ENCODE data around the gene ABO. TPM values are rescaled to one million over a fixed set of nuclear protein-coding genes. Genes with fewer than 3 reads are reported as not detected.
"Not testable (repeated sequence)": the region's sequence is repeated elsewhere in the genome, so short reads cannot be mapped to it uniquely, and the experiment has no call there.

ABO gene
- total and polyA plus RNA-seq, 8 donors, result 0.72 to 67.1 (median 4.1) TPM

DNA sequence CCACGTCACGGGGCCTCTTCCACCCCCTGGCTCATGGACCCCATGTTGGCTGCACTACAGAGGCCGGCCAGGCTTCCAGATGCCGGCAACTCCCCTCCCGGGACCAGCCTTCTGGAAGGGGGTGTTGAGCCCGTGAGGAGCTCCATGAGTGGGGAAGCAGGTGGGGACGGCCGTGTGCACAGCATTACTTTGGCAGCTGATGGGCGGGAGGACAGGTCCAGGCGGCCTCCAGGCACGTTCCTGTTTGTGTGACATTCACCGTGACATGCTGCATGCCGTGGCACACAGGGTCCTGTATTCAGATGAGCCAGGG, 29.1 kb upstream of the ABO start:
- H3K4me3 ChIP-seq, result no peak overlapping the region
- WGBS, 5 donors, result 72 to 80% (median 76%) methylated on average over 7 to 13 of the region's 13 CpGs
- intact Hi-C loops (cut with DNase I; ENCODE audit: low total_unique reads), result no loop called here
- H3K9me3 ChIP-seq, result no peaks in the 10 kb centered on the region
- H3K27me3 ChIP-seq, result peaks cover 0 to 45% (median 0%) of the 10 kb centered on the region in 3 donors
- TF ChIP-seq POLR2AphosphoS5 (IDR thresholded peaks at IDR 0.05), result no peak
- no peak for TF ChIP-seq POLR2A (IDR thresholded peaks at IDR 0.05)
- TF ChIP-seq, protein P1, sequence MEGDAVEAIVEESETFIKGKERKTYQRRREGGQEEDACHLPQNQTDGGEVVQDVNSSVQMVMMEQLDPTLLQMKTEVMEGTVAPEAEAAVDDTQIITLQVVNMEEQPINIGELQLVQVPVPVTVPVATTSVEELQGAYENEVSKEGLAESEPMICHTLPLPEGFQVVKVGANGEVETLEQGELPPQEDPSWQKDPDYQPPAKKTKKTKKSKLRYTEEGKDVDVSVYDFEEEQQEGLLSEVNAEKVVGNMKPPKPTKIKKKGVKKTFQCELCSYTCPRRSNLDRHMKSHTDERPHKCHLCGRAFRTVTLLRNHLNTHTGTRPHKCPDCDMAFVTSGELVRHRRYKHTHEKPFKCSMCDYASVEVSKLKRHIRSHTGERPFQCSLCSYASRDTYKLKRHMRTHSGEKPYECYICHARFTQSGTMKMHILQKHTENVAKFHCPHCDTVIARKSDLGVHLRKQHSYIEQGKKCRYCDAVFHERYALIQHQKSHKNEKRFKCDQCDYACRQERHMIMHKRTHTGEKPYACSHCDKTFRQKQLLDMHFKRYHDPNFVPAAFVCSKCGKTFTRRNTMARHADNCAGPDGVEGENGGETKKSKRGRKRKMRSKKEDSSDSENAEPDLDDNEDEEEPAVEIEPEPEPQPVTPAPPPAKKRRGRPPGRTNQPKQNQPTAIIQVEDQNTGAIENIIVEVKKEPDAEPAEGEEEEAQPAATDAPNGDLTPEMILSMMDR (IDR thresholded peaks at IDR 0.05), result no peak
- no peak for TF ChIP-seq EP300 (IDR thresholded peaks at IDR 0.05)
- DNase-seq, result peak in 1 of 2 donors; percentile 21
- H3K4me1 ChIP-seq, result no peaks in the 10 kb centered on the region
- H3K27ac ChIP-seq, result no peak overlapping the region
- H3K36me3 ChIP-seq, result no peaks in the 10 kb centered on the region

DNA sequence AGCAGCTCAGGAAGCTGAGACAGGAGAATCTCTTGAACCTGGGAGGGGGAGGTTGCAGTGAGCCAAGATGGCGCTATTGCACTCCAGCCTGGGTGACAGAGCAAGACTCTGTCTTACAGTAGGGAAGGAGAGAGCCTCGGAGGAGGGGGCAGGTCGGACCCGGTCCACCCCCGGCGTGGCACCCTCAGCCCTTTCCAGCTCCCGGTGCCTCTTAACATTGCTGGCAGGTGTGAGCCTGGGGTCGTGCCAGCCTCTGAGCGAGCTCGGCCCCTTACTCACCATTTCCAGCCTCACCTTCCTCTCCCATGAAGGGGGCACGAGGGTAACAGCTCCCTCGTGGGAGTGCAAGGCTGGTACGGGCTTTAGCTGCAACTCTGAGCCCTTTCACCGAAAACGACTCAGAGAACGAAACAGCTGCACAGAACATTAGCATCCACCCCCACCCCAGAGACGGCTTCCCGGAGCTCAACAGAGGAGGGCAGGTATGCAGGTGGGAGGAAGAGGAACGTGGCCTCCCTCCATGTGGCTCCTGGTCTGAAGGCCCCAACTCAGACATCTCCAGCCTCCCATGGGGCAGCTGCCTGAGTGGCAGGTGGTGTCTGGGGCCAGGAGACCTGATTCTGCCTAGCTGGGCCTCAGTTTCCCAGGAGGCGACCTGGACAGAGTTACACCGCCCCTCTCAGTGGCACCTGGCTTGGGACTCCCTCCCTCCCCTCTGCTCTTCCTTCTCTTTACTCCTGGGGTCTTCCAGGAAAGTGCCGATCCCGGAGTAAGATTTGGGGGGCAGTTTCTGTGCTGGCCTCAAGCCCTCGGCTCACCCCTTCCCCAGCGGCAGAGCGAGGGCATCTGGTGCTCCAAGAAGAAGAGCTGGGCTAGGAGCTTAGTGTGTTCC, 28.5 kb upstream of the ABO start:
- H3K4me1 ChIP-seq, result no peaks in the 10 kb centered on the region
- peak in 1 of 2 donors; percentile 14 for DNase-seq
- 74 to 82% (median 79%) methylated on average over 17 to 26 of the region's 26 CpGs for whole genome bisulfite sequencing, 5 donors
- no peaks in the 10 kb centered on the region for H3K36me3 ChIP-seq
- intact Hi-C loops (cut with DNase I; ENCODE audit: low total_unique reads), result no loop called here
- no peak for TF ChIP-seq POLR2A (IDR thresholded peaks at IDR 0.05)
- TF ChIP-seq, protein P1 (IDR thresholded peaks at IDR 0.05), result no peak
- TF ChIP-seq EP300 (IDR thresholded peaks at IDR 0.05), result no peak
- TF ChIP-seq POLR2AphosphoS5 (IDR thresholded peaks at IDR 0.05), result no peak
- peaks cover 0 to 49% (median 0%) of the 10 kb centered on the region in 3 donors for H3K27me3 ChIP-seq
- H3K9me3 ChIP-seq, result no peaks in the 10 kb centered on the region
- no peak overlapping the region for H3K27ac ChIP-seq
- no peak overlapping the region for H3K4me3 ChIP-seq

DNA sequence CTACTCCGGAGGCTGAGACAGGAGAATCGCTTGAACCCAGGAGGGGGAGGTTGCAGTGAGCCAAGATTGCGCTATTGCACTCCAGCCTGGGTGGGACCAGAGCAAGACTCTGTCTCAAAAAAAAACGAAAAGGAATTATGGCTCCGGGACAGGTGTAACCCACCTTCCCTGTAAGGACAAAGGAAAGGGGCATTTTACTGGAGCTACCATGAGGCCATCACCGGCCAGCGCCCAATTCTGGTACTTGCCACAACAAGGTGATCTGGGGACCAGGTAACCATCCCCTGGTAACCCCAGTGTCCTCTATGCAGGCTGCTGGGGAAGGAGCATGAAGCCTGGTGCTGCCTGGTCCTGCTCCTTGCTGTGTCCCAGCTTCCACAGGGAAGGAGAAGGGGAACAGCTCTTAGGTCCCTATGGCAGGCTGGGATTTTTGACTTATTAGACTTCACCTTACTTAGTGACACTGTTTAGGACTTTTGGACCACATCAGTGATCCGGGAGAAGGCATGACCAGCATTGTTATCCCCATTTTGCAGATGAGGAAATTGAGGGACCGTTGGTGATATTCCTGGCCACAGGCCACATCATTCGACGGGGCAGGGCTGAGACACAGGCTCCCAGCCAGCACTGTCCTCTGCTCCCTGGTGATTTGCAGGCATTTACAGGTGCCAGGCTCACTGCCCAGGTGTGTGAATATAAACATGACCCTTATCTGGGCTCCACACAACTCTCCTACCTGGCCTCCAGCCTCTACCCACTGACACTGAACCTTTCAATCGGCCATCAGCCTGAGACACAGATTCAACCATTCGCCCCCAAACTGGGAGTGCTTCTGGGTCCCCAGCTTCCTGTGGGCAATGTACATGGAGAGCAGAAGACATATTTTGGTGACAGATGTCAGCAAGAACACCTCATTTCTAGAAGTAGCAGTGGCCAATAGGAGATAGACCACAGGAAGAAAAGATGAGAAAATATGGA, 26.5 kb upstream of the ABO start:
- Histone ChIP-seq H3K27ac (no peak overlapping the region), H3K4me3 (no peak overlapping the region), H3K27me3 (peaks cover 0 to 43% (median 0%) of the 10 kb centered on the region in 3 donors), H3K36me3 (no peaks in the 10 kb centered on the region), H3K4me1 (no peaks in the 10 kb centered on the region), H3K9me3 (no peaks in the 10 kb centered on the region)
- intact Hi-C loops (cut with DNase I; ENCODE audit: low total_unique reads), result no loop called here
- peak in 1 of 2 donors; percentile 5 for DNase-seq
- WGBS, 5 donors, result 77 to 86% (median 81%) methylated on average over 12 to 13 of the region's 13 CpGs
- TF ChIP-seq EP300 (IDR thresholded peaks at IDR 0.05), result no peak
- TF ChIP-seq, protein P1 (IDR thresholded peaks at IDR 0.05), result no peak
- TF ChIP-seq POLR2A (IDR thresholded peaks at IDR 0.05), result no peak
- TF ChIP-seq POLR2AphosphoS5 (IDR thresholded peaks at IDR 0.05), result no peak

DNA sequence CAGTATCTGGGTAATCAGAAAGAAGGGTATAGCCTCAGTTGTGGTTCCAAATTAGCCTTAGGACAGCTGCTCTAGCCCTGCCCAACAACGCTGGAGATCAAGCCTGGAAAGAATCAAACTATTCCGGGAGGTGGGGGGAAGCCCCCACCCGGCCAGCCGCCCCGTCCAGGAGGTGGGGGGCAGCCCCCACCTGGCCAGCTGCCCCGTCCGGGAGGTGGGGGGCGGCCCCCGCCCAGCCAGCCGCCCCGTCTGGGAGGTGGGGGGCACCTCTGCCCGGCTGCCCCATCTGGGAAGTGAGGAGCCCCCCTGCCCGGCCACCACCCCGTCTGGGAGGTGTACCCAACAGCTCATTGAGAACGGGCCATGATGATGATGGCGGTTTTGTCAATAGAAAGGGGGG, 25.0 kb upstream of the ABO start:
- intact Hi-C loops (cut with DNase I; ENCODE audit: low total_unique reads); H3K4me1 ChIP-seq; H3K4me3 ChIP-seq; H3K27ac ChIP-seq; H3K9me3 ChIP-seq; H3K36me3 ChIP-seq: not testable (repeated sequence)
- peak in 1 of 2 donors; percentile 2 for DNase-seq
- H3K27me3 ChIP-seq, result peaks cover 0 to 48% (median 0%) of the 10 kb centered on the region in 3 donors
- WGBS, 5 donors, result 59 to 78% (median 72%) methylated on average over 5 to 16 of the region's 16 CpGs
